ENCODE results near the gene PTTG1.
A peak's percentile ranks its signal among the peaks of the same experiment; 100 is the strongest.

The PTTG1 gene

GRCh38 chr5:160421625-160422258, at the start of gene PTTG1:
TSS of gene PTTG1 (plus strand) at chr5:160421855. CDS start at chr5:160422313, 458 bp downstream.
- Histone ChIP-seq H3K4me2 (ENCODE audit: low read length) (peak within 1 kb of the TSS; percentile 93), H3K36me3 (replicated peaks; ENCODE audit: low read depth, low read length) (peaks cover 33% of the 10 kb centered on the region), H3K79me2 (ENCODE audit: low read length) (peaks cover 33% of the 10 kb centered on the region), H3K9ac (ENCODE audit: low read length) (peak within 1 kb of the TSS; percentile 93), H3K9me3 (ENCODE audit: insufficient read depth, low read length) (no peaks in the 10 kb centered on the region), H3K4me3 (ENCODE audit: low read length) (peak within 1 kb of the TSS; percentile 98), H2AFZ (ENCODE audit: low read depth, low read length) (peak within 1 kb of the TSS; percentile 76), H3K27me3 (ENCODE audit: low read depth, low read length) (no peaks in the 10 kb centered on the region), H3K4me1 (ENCODE audit: low read length) (peaks cover 22% of the 10 kb centered on the region), H3K27ac (ENCODE audit: low read length) (peak within 1 kb of the TSS; percentile 42), H4K20me1 (ENCODE audit: insufficient read depth, low read length) (no peaks in the 10 kb centered on the region)
- no peak for TF ChIP-seq EZH2phosphoT487 (IDR thresholded peaks at IDR 0.05; ENCODE audit: low read depth)
- no peak for TF ChIP-seq CTCF (IDR thresholded peaks at IDR 0.05; ENCODE audit: low read depth, low read length)

GRCh38 chr5:160375166-160375565, 46.5 kb upstream of the PTTG1 start:
- Histone ChIP-seq H3K9me3 (ENCODE audit: insufficient read depth, low read length) (no peaks in the 10 kb centered on the region), H3K9ac (ENCODE audit: low read length) (no peak overlapping the region), H3K4me1 (ENCODE audit: low read length) (no peaks in the 10 kb centered on the region), H2AFZ (ENCODE audit: low read depth, low read length) (no peak overlapping the region), H3K4me3 (ENCODE audit: low read length) (no peak overlapping the region), H4K20me1 (ENCODE audit: insufficient read depth, low read length) (no peaks in the 10 kb centered on the region), H3K27ac (ENCODE audit: low read length) (no peak overlapping the region), H3K36me3 (replicated peaks; ENCODE audit: low read depth, low read length) (no peaks in the 10 kb centered on the region), H3K79me2 (ENCODE audit: low read length) (no peaks in the 10 kb centered on the region), H3K4me2 (ENCODE audit: low read length) (no peak overlapping the region), H3K27me3 (ENCODE audit: low read depth, low read length) (no peaks in the 10 kb centered on the region; the same call in 1 of the 2 replicates)
- TF ChIP-seq CTCF (IDR thresholded peaks at IDR 0.05; ENCODE audit: low read depth, low read length) (no peak), EZH2phosphoT487 (IDR thresholded peaks at IDR 0.05; ENCODE audit: low read depth) (no peak)

- H3K27me3 ChIP-seq (ENCODE audit: low read depth, low read length), result peaks cover 1% of the 10 kb centered on the region; the same call in 1 of the 2 replicates
- H4K20me1 ChIP-seq (ENCODE audit: insufficient read depth, low read length), result no peaks in the 10 kb centered on the region
- no peaks in the 10 kb centered on the region for H3K79me2 ChIP-seq (ENCODE audit: low read length)
Observed at GRCh38 chr5:160375701-160376100, 46.0 kb upstream of the PTTG1 start.

GRCh38 chr5:160376416-160376815, 45.2 kb upstream of the PTTG1 start:
- no peaks in the 10 kb centered on the region for H3K79me2 ChIP-seq (ENCODE audit: low read length)
- H3K27ac ChIP-seq (ENCODE audit: low read length), result no peak overlapping the region
- H3K27me3 ChIP-seq (ENCODE audit: low read depth, low read length), result peaks cover 8% of the 10 kb centered on the region; the same call in 1 of the 2 replicates
- no peaks in the 10 kb centered on the region for H3K9me3 ChIP-seq (ENCODE audit: insufficient read depth, low read length)
- H2AFZ ChIP-seq (ENCODE audit: low read depth, low read length), result no peak overlapping the region
- no peaks in the 10 kb centered on the region for H3K36me3 ChIP-seq (replicated peaks; ENCODE audit: low read depth, low read length)
- no peak overlapping the region for H3K4me2 ChIP-seq (ENCODE audit: low read length)
- no peak overlapping the region for H3K4me3 ChIP-seq (ENCODE audit: low read length)
- H3K9ac ChIP-seq (ENCODE audit: low read length), result no peak overlapping the region
- TF ChIP-seq EZH2phosphoT487 (IDR thresholded peaks at IDR 0.05; ENCODE audit: low read depth), result no peak
- TF ChIP-seq CTCF (IDR thresholded peaks at IDR 0.05; ENCODE audit: low read depth, low read length), result no peak
- no peaks in the 10 kb centered on the region for H4K20me1 ChIP-seq (ENCODE audit: insufficient read depth, low read length)
- no peaks in the 10 kb centered on the region for H3K4me1 ChIP-seq (ENCODE audit: low read length)

More at GRCh38 chr5:160375701-160376100, 46.0 kb upstream of the PTTG1 start:
- TF ChIP-seq CTCF (IDR thresholded peaks at IDR 0.05; ENCODE audit: low read depth, low read length) (no peak), EZH2phosphoT487 (IDR thresholded peaks at IDR 0.05; ENCODE audit: low read depth) (no peak)
- Histone ChIP-seq H3K4me2 (ENCODE audit: low read length) (no peak overlapping the region), H3K36me3 (replicated peaks; ENCODE audit: low read depth, low read length) (no peaks in the 10 kb centered on the region), H3K9me3 (ENCODE audit: insufficient read depth, low read length) (no peaks in the 10 kb centered on the region), H2AFZ (ENCODE audit: low read depth, low read length) (no peak overlapping the region), H3K4me1 (ENCODE audit: low read length) (no peaks in the 10 kb centered on the region), H3K27ac (ENCODE audit: low read length) (no peak overlapping the region), H3K9ac (ENCODE audit: low read length) (no peak overlapping the region), H3K4me3 (ENCODE audit: low read length) (no peak overlapping the region)

Data from OCI-LY3 (cell line).